ENCODE data around the gene B3GAT1.
"Not testable (repeated sequence)": the region's sequence is repeated elsewhere in the genome, so short reads cannot be mapped to it uniquely, and the experiment has no call there.

The B3GAT1 gene

DNA sequence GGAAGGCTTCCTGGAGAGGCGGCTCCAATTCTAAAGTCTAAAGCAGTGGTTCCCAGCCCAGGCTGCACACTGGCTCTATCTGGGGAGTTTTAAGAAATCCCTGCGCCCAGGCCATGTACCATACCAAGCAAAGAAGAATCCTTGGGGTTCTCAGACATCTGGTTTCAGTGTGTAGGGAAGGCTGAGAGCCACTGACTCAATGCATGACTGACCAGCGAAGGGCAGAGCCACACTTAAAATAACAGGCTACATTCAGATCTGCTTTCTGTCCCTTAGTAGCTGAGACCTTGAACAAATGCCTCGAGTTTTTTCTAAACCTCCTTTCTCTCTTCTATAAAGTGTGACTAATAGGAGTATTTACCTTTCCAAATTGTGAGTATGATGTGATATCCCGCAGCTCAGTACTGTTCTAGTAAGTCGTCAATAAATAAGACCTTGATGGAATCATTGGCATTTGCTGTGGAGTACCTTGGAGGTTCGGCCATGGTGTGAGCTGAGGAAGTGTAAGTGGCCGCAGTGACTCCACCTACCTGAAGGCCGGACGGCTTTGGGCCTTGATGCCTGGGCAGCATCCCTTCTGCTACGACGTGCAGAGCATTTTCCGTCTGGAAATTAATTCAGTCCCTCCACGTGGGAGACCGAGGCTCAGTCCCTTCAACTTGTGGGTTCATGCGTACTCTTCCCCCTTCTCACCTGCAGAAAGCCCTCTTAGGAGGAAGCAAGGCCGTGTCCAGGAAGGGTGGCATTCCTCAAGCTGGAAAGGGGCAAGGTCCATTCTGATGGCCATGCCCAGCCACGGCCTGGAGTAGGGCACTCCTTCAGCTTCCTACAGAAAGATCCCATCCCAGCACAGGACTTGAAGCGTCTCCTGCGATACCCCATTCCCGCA, 55.1 kb downstream of the B3GAT1 start:
- DNase-seq (ENCODE audit: low read depth in 2 of 2): no peak

DNA sequence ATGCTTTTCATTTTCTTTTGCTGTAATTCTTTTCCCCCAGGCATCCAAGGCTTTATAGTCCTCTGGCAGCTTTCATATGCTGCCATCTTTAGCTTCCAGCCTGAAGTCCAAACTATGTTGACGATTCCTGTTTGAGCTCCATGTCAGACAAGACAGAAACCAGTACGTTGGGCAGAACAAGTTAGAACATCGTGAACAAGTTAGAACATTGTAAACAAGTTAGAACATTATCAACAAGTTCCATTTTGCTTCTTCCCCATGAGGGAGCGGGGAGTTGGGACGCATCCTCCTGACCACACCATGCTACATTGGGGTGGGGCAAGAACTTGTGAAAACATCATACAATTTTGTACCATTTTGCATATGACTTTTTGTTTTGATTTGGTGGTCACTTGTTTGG, 56.4 kb downstream of the B3GAT1 start:
- no peak for DNase-seq (ENCODE audit: low read depth in 2 of 2)

DNA sequence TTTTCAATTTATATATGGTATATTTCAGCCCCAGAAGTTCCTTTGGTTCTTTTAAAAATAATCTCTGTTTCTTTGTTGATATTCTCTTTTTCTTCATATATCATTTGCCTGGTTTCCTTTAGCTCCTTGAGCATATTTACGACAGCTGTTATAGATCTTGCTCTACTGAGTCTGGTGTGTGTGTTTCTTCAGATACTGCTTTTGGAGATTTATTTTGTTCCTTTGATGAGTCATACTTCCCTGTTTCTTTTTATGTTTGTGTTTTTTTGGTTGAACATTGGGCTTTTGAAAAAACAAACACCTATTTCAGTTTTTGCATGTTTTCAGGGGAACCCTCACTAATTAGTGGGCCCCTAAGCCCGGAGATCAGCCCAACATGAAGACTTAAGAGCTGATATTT, 56.9 kb downstream of the B3GAT1 start:
- no peak for DNase-seq (ENCODE audit: low read depth in 2 of 2)

DNA sequence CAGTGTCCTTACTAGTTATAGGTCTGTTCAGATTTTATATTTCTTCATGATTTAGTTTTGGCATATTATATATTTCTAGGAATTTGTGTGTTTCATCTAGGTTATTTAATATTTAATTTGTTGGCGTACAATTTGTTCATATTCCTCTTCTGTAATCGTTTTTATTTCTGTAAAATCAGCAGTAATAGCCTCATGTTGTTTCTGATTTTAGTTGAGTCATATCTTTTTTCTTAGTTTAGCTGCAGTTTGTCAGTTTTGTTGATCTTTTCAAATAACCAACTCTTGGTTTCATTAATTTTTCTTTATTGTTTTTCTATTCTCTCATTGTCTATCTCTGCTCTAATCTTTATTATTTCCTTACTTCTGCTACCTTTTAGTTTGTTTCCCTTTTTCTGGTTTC, 59.9 kb downstream of the B3GAT1 start:
- no peak for DNase-seq (ENCODE audit: low read depth in 2 of 2)

DNA sequence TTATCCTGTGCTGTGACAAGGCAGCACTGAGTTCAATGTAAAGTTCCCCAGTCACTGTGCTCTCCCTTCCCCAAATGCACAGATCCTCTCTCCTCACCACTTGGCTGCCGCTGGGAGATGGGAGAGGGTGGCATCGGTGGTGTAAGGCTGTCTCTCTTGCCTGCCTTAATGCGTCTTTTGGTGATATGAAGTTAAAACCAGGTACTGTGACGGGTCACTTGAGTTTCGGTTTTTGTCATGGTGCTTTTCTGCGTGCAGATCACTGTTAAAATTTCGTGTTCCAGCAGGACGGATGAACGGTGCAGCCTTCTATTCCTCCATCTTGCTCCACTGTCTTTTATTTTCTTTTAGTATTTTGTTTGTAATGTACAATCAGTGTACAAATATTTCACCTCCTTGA, 61.7 kb downstream of the B3GAT1 start:
- no peak for DNase-seq (ENCODE audit: low read depth in 2 of 2)

DNA sequence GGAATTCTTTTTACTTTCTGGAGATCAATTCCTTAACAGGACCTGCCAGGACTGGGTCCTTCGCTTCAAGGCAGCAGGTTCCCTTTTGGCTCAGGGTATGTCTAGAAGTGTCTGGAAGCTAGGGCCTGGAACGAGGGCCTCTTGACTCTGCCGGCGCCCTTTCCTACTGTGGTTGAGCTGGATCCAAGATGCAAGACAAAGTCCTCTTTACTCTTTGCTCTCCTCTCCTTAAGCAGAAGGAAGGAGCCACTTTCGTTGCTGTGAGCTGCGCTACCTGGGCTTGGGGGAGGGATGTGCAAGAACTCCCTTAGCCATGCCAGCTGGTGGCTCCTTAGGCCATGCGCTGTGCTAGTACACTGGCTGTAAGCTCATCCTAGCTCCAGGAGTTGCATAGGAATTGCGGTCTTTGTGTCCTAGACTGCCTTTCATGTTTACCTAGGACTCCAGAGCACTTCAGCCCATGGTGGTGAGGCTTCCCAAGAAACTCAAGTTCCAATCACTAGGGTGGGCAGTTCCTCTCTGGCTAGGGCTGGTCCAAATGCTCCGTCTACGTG, 62.2 kb downstream of the B3GAT1 start:
- no peak for DNase-seq (ENCODE audit: low read depth in 2 of 2)

DNA sequence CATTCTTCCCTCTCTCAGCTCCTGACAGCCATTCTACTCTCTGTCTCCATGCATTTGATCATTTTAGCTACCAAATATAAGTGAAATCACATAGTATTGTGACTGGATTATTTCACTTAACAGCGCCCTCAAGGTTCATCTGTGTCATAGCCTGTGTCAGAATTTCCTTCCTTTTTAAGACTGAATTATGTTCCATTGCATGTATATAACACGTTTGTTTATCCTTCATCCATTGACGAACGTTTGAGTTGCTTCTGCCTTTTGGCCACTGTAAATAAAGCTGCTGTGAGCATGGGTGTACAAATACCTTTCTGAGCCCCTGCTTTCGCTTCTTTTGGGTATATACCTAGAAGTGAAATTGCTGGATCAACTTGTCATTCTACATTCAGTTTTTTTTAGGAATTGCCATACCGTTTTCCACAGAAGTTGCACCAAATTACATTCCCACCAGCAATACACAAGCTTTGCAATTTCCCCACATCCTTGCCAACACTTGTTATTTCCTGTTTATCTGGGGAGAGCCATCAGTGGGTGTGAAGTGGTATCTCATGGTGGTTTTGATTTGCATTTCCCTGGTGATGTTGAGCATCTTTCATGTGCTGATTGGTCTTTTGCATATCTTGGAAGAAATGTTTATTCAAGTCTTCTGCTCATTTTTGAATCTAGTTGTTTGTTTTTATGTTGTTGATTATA, 62.8 kb downstream of the B3GAT1 start:
- DNase-seq (ENCODE audit: low read depth in 2 of 2): no peak

DNA sequence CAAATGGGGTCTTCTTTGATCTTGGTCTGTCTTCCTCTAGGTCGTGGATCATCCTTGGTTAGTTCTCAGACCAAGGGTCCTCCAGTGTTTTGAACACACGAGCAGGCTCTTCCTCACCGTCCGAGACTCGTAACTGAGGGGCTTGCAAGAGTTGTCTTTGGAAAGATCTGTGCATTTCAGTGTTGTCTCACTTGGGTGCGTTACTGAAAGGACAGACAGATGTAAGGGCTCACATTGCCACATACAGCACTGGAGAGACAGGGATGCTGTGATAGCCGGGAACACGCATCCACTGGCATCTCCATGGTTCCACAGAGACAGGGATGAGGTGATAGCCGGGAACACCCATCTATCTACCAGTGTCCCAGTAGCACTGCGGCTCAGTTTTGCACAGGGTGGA, 64.6 kb downstream of the B3GAT1 start:
- no peak for DNase-seq (ENCODE audit: low read depth in 2 of 2)

DNA sequence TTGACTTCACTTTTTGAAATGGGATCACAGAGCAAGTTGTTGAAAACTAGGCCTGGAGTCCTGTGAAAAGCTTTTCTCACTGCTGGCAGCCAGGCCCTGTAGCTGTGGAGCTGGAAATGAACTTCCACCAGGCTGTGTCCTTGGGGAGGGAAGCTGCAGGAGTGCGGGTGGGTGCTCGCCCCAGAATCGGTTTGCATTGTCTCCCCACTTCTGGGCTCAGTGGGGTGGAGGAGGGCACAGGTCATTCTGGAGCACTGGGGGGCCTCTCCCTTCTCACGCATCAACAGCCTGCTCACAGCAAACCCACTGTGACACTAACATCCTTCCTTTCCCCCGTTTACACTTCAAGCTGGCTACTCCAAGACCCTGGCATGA, 65.1 kb downstream of the B3GAT1 start:
- no peak for DNase-seq (ENCODE audit: low read depth in 2 of 2)

DNA sequence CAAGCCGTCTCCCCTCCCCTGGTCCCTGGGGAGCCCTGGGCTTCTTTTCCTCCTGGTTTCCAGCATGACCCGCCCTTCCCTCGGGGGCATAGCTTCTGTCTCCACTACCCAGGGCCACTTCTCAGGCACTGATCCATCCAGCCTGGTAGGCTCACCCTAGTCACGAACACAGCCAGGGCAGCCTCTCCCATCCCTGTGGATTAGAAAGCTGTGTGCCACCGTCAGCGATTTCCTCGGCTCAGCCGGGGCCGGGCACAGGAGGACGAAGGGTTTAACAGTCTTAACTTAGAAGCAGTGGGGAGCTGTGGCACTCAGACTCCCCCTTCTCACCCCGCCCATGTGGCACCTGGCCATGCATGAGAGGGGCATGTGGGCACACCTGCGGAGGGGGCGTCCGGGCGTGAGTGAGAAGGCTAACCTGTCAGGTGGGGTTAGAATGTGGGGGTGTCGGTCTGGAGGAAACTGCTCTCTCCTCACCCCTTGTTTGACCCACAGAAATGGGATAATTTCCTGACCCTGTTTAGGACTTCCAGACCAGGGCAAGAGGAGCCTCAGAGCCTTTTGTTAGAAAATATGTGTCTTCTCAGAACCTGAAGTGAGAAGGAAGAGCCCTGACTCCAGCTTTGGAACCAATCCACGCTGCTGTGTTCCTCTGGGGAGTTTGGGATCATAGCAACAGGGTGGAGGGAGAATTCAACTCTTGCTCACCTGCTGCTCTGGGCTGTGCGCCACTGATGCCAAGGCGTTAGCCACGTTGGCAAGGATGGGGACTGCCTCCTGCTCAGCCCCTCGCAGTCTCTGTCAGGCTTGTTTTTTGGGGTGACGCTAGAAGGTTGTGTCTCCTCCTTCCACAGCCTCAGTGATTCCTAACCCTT, 65.7 kb downstream of the B3GAT1 start:
- DNase-seq (ENCODE audit: low read depth in 2 of 2): no peak

DNA sequence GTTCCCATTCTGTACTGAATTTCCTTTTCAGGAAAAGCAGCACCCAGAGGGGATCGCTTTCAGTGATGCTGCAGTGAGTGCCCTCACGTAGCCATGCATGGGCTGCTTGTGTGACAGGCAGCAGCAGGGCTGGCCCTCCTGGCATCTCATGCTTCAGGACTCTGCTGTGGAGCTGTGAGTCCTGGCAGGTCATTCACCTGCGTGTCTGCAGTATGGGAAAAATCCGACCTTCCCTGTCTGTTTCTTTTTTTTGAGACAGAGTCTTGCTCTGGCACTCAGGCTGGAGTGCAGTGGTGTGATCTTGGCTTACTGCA, 66.8 kb downstream of the B3GAT1 start:
- DNase-seq (ENCODE audit: low read depth in 2 of 2): no peak

DNA sequence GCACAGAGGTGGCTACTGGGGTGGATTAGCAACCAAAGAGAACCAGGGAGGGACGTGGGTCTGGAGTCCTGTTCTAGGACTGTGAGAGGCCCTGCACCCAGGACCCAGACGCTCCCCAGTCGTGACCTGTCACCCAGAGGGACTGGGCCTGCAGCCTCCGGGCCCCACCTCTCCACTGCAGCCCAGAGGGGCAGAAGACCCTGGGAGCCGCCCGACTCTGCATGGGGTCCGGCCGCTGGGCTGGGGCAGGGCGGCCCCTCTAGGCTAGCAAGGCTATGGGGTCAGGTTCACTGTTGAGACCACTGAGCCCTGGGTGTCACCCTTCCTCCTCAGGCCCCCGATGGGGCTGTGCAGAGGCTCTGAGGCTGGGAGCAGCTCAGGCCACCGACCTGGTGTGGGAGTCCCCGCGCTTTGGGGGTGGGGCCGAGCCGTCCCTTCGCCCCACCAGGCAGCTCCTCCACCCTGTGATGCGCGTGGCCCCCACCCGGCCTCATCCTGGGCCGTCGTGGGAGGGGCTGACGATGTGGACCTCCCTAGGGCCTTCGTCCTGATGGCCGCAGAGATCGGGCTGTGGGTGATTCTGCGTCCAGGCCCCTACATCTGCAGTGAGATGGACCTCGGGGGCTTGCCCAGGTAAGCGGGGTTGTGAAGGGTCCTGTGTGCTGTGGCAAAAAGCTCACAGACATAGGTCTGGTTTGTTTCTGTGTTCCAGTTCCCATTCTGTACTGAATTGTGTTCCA, 67.4 kb downstream of the B3GAT1 start:
- DNase-seq (ENCODE audit: low read depth in 2 of 2): not testable (repeated sequence)

DNA sequence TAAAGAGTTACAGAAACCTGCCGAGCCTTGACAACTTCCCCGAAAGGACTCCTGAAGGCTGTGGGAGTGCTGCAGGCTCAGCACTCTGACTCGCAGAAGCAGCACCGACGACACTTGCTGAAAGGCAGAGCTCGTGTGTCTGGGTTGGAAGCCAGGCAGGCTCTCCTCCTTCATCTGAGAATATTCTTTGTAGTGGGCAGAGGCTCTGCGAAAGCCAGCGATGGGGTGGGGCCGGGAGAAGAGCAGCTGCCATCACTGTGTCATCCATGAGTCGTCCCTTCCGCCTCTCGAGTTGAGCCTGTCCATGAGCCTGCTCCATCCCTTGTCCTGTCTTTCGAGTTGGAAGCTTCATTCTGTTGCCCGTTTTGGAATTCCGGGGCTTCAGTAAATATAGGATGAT, 68.4 kb downstream of the B3GAT1 start:
- DNase-seq (ENCODE audit: low read depth in 2 of 2): no peak

DNA sequence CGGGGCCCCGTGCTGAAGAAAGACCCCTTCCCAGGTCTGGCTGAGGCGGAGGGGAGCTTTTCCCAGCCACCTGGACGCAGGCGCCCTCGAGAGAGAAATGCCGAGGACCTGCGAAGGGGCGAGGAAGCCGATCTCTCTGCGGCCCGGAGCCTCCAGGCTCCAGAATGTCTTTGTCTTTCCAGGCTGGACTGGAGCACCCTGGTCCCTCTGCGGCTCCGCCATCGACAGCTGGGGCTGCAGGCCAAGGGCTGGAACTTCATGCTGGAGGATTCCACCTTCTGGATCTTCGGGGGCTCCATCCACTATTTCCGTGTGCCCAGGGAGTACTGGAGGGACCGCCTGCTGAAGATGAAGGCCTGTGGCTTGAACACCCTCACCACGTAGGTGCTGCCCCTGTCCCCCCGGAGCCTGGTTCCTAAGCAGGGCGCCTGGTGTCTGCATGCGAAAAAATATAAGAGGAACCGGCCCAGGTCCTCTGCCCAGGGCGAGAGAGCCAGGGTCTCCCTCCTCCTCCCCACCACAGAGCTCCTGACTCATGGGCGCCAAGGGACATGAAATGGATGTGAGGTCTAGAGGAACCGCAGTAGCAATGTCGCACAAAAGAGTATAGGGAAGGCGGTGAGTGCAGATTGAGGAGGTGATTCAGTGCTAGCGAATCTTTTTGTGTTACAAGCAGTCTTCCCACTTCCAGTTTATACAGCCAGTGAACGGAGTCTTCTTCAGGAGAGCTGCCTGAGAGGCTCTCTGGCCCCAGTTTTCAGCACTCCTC, 69.3 kb downstream of the B3GAT1 start:
- DNase-seq (ENCODE audit: low read depth in 2 of 2): no peak

DNA sequence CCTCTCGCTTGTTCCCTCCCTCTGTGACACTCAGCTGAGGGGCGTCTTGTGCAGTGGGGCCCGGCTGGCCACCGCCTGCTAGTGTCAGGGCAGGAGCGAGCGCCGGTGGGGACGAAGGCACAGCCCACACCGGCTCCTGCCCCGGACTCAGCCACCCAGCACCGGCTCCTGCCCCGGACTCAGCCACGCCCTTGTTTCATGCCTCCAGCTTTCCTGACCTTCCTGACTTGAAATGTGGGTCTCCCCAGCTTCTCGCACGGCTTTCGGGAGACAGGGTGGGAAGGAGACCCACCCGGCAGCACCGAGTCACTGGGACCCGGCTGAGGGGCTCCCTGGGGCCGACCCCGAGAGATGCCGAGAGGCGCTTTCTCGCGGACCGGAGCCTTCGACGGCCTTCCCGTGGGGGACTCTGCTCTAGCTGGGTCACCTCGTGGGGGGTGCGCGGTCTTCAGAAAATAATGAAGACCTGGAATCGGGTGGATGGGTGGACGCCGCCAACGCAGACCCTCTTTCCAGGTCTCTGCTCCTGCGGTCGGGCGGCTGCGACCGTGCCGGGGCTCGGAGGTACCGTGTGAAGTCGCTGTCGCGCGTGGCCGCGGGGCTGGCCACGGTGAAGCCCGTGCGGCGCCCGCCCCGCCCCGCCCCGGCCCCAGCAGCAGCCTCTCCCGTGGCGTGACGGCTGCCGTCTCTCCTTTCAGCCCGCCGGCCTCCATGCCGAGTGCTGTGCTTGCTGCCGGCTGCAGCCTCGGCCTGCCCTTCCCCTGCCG, 70.1 kb downstream of the B3GAT1 start:
- DNase-seq (ENCODE audit: low read depth in 2 of 2): no peak

DNA sequence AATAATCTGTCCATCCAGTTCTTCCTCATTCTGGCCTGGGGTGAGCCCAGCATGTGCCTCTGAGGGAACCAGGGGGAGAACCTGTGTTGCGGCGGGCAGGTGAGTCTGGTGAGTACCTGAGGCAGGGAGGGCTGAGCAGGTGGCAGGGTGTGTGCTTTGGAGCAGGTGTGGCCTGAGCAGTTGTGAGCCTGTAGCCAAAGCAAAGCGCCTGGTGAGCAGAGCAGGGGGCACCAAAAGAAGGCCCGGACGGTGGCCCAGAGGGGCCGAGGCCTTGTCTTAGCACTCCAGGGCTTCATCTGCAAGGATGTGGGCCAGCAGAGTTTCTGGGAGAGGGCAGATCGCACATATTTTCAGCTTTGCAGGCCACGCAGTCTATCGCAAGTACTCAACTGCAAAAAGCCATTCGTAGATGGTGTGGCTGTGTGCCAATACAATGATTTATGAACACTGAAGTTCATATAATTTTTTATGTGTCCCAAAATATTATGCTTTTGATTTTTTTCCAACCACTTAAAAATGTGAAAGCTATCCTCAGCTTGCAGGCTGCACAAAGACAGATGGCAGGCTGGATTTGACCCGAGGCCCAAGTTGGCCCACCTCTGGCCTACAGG, 71.6 kb downstream of the B3GAT1 start:
- no peak for DNase-seq (ENCODE audit: low read depth in 2 of 2)

DNA sequence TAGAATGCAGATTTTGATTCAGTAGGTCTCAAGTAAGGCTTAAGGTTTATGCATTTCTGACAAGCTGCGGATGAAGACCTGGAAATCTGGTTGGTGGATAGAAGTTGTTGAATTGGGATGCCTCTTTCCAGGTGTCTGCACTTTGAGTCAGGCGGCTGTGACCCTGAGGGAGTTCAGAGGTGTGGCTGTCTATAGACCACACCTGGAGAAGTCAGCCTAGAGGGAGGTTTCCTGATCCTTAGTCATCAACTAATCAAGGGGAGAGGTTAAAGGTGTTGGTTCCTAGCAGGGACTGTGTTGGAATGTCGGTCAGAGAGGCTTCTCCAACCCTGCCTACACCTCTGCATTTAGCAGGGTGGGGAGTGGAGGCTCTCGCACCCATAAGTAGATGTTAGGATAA, 72.3 kb downstream of the B3GAT1 start:
- no peak for DNase-seq (ENCODE audit: low read depth in 2 of 2)

DNA sequence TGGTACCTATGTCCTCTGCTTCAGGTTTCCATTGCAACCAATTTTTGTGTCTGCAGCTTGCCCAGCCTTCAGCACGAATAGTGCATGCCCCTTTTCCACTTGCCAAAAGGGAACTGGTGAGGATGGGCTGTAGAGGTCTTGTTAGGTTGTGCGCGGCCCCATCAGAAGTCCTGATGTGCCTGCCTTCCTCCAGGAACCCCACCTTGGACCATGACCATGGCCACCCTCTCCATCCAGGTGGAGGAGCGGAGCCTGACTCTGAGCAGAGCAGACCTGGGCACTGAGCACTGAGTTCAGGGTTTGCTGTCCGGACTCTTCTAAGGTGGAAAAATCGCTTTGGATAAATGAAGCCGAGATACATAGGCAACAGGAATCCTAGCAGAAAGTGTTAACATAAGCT, 73.4 kb downstream of the B3GAT1 start:
- no peak for DNase-seq (ENCODE audit: low read depth in 2 of 2)

DNA sequence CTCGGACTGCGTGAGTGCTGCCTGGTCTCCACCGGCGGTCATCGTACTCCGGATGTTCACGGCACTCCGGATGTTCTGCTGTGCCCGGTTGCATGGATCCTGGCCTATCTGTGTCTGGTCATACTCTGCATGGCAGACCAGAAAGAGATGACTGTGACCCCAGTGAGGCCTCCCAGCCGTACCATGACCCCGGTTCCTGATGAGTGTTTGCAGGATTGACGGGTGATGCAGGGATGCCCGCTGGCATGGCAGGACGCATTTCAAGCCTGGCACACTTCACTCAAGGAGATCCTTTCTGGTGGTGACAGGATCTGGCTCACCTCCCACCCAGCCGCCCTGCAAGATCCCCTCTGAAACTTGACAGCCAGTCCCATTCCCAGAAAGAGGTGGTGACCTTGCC, 74.0 kb downstream of the B3GAT1 start:
- DNase-seq (ENCODE audit: low read depth in 2 of 2): no peak

DNA sequence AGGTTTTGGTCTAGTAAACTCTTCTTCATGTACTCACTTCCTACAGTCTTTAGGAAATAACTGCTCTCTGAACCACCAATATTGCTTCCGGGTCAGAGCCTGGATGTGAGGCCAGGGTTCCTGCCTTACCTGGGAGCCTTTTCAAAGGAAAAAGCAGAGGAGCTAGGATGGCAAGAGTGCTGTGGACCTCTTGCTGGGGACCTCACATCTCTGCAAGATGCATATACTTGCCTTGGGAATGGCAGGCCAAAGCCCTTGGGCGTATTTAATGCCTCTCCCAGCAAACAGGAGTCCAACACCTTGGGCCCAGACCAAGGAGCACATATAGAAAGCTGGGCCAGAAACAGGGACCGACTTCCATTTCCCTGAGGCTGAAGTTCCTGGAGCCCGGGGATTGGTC, 75.0 kb downstream of the B3GAT1 start:
- no peak for DNase-seq (ENCODE audit: low read depth in 2 of 2)
